Loucy (cell line): ENCODE data around the gene TOM1L1.

Experiments used
- H2AFZ ChIP-seq: fragments of 200-600 bp; sonication (generic); 2 replicates; pipeline ENCODE4 v1.6.0; 2016; ENCODE audit warnings: antibody characterized with exemption, mild to moderate bottlenecking, low read length, moderate library complexity
- H3F3A ChIP-seq: fragments of 200-600 bp; 2 replicates; pipeline ENCODE4 v1.6.0; 2016; ENCODE audit warnings: antibody characterized with exemption, low read depth, mild to moderate bottlenecking
- H3K27me3 ChIP-seq: fragments of 200-600 bp; sonication (generic); 2 replicates; pipeline ENCODE4 v1.6.1; 2014; ENCODE audit warnings: low read length, mild to moderate bottlenecking; ENCODE audit not compliant: insufficient read depth, poor library complexity, severe bottlenecking
- H3K36me3 ChIP-seq: fragments of 200-600 bp; sonication (generic); 2 replicates; pipeline ENCODE4 v1.6.1; 2016; ENCODE audit warnings: low read length; ENCODE audit not compliant: insufficient read depth
- H3K4me1 ChIP-seq: fragments of 200-600 bp; sonication (generic); 2 replicates; pipeline ENCODE4 v1.5.1; 2014; ENCODE audit warnings: low read length, mild to moderate bottlenecking; ENCODE audit not compliant: insufficient read depth, poor library complexity, severe bottlenecking
- H3K4me2 ChIP-seq: fragments of 200-600 bp; sonication (generic); 2 replicates; pipeline ENCODE4 v1.6.0; 2014; ENCODE audit warnings: antibody characterized with exemption, low read length, low read depth, mild to moderate bottlenecking; ENCODE audit not compliant: poor library complexity, severe bottlenecking
- H3K4me3 ChIP-seq: fragments of 200-600 bp; sonication (generic); 2 replicates; pipeline ENCODE4 v1.5.1; 2014; ENCODE audit warnings: low read length, mild to moderate bottlenecking, mixed read lengths; ENCODE audit not compliant: poor library complexity, severe bottlenecking
- H3K79me2 ChIP-seq: fragments of 200-600 bp; sonication (generic); 2 replicates; pipeline ENCODE4 v1.6.1; 2014; ENCODE audit warnings: low read length; ENCODE audit not compliant: insufficient read depth
- H3K9ac ChIP-seq: fragments of 200-600 bp; sonication (generic); 2 replicates; pipeline ENCODE4 v1.6.0; 2014; ENCODE audit warnings: mild to moderate bottlenecking, low read depth, low read length, moderate library complexity; ENCODE audit not compliant: poor library complexity, severe bottlenecking
- H3K9me2 ChIP-seq: fragments of 200-600 bp; sonication (generic); replicated peaks from 2 replicates; pipeline ENCODE4 v1.6.1; 2016; ENCODE audit warnings: low read depth, low read length, mixed read lengths
- H3K9me3 ChIP-seq: fragments of 200-600 bp; sonication (generic); 2 replicates; pipeline ENCODE4 v1.6.1; 2014; ENCODE audit warnings: mild to moderate bottlenecking, antibody characterized with exemption, low read length, low read depth; ENCODE audit not compliant: insufficient read depth
- H4K20me1 ChIP-seq: fragments of 200-600 bp; sonication (generic); 2 replicates; pipeline ENCODE4 v1.6.0; 2014; ENCODE audit warnings: antibody characterized with exemption, low read length, mild to moderate bottlenecking; ENCODE audit not compliant: insufficient read depth, poor library complexity, severe bottlenecking
- EZH2phosphoT487 ChIP-seq: fragments of 200-600 bp; IDR thresholded peaks from 2 replicates; pipeline ENCODE4 v1.6.1; 2018; ENCODE audit warnings: antibody characterized with exemption, mild to moderate bottlenecking, moderate library complexity, borderline replicate concordance
- TF ChIP-seq, protein P1 (sequence below): fragments of 200-600 bp; sonication (generic); conservative IDR thresholded peaks from 2 replicates; pipeline ENCODE4 v1.5.1; 2014; ENCODE audit warnings: mild to moderate bottlenecking, antibody characterized with exemption, low read length

The TOM1L1 gene

DNA sequence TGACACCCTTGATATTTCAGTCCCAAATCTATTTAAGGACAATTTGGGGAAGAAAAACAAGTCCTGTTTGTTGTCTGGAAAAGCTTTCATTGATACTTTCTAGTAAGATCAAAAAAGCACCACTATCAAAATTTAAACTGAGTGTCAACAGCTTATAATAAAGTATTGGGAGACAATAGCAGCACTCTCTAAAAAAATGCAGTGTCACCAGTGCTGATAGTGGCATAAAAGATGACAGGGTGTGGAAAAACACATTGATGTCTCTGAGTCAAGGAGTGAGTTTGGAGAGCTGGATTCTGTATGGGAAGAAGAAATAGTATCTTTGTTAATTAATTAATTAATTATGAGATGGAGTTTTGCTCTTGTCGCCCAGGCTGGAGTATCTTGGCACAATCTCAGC lies 8.3 kb upstream of the TOM1L1 start:
- H3K9ac ChIP-seq: no peak overlapping the region
- no peaks in the 10 kb centered on the region for H3F3A ChIP-seq
- no peaks in the 10 kb centered on the region for H3K4me1 ChIP-seq
- no peaks in the 10 kb centered on the region for H4K20me1 ChIP-seq
- no peak for TF ChIP-seq EZH2phosphoT487
- TF ChIP-seq, protein P1, sequence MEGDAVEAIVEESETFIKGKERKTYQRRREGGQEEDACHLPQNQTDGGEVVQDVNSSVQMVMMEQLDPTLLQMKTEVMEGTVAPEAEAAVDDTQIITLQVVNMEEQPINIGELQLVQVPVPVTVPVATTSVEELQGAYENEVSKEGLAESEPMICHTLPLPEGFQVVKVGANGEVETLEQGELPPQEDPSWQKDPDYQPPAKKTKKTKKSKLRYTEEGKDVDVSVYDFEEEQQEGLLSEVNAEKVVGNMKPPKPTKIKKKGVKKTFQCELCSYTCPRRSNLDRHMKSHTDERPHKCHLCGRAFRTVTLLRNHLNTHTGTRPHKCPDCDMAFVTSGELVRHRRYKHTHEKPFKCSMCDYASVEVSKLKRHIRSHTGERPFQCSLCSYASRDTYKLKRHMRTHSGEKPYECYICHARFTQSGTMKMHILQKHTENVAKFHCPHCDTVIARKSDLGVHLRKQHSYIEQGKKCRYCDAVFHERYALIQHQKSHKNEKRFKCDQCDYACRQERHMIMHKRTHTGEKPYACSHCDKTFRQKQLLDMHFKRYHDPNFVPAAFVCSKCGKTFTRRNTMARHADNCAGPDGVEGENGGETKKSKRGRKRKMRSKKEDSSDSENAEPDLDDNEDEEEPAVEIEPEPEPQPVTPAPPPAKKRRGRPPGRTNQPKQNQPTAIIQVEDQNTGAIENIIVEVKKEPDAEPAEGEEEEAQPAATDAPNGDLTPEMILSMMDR: no peak
- no peaks in the 10 kb centered on the region for H3K79me2 ChIP-seq
- H3K4me2 ChIP-seq: no peak overlapping the region
- no peaks in the 10 kb centered on the region for H3K9me3 ChIP-seq
- no peaks in the 10 kb centered on the region for H3K9me2 ChIP-seq
- H3K27me3 ChIP-seq: no peaks in the 10 kb centered on the region
- H3K36me3 ChIP-seq: no peaks in the 10 kb centered on the region
- H3K4me3 ChIP-seq: no peak overlapping the region
- H2AFZ ChIP-seq: no peak overlapping the region

DNA sequence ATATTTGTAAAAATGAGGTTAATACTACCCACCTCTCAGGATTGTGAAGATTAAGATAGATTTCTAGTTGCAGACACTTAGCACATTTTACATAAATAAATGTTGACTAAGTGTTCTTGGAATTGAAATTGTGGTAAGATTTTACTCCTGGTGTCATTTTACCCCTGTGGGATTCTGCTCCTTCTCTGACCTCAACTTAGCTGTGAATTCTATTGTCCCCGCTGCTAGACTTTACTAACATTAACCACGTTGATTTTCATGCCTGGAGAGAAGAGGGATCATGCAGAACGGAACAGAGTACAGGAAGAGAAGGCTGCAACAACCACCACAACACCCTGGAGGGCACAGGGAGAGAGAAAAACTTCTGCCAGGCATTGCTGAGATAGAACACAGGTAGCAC lies 2.1 kb upstream of the TOM1L1 start:
- peaks cover 6% of the 10 kb centered on the region for H3K27me3 ChIP-seq
- TF ChIP-seq, protein P1: no peak
- no peak for TF ChIP-seq EZH2phosphoT487

DNA sequence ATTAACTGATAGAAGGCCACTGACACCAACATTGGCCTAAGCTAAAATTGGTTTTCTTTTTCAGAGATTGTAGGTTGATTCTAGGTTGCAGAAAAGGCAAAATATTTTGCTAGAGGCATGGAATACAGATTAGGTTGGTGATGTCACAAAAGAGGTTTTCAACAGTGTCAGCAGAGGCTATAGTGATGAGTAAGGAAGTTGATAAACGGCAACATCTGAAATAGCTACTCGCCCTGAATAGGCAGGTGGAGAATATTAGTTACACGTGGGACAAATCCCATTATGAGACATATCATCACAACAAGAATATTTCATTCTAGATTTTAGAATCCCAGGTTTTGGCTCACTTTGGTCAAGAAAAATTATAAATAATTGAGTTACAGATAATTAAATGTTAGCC lies 1.5 kb upstream of the TOM1L1 start:
- Histone ChIP-seq H3K4me1 (no peaks in the 10 kb centered on the region), H3F3A (no peaks in the 10 kb centered on the region), H2AFZ (no peak overlapping the region), H3K9me3 (no peaks in the 10 kb centered on the region), H3K4me3 (no peak overlapping the region), H3K27me3 (peaks cover 6% of the 10 kb centered on the region), H3K9ac (no peak overlapping the region), H3K4me2 (no peak overlapping the region), H4K20me1 (no peaks in the 10 kb centered on the region), H3K9me2 (no peaks in the 10 kb centered on the region), H3K36me3 (no peaks in the 10 kb centered on the region), H3K79me2 (no peaks in the 10 kb centered on the region)
- TF ChIP-seq, protein P1: no peak
- TF ChIP-seq EZH2phosphoT487: no peak

More for the DNA sequence above, 2.1 kb upstream of the TOM1L1 start:
- H3K9me2 ChIP-seq: no peaks in the 10 kb centered on the region
- no peak overlapping the region for H3K4me3 ChIP-seq
- H3K9me3 ChIP-seq: no peaks in the 10 kb centered on the region
- H3K4me1 ChIP-seq: no peaks in the 10 kb centered on the region
- H3K79me2 ChIP-seq: no peaks in the 10 kb centered on the region
- H3F3A ChIP-seq: no peaks in the 10 kb centered on the region
- H2AFZ ChIP-seq: no peak overlapping the region
- no peak overlapping the region for H3K9ac ChIP-seq
- no peaks in the 10 kb centered on the region for H4K20me1 ChIP-seq
- no peak overlapping the region for H3K4me2 ChIP-seq
- no peaks in the 10 kb centered on the region for H3K36me3 ChIP-seq
